ENCODE data around the gene BIRC5.
"Not testable (repeated sequence)": the region's sequence is repeated elsewhere in the genome, so short reads cannot be mapped to it uniquely, and the experiment has no call there.

Gene BIRC5

DNA sequence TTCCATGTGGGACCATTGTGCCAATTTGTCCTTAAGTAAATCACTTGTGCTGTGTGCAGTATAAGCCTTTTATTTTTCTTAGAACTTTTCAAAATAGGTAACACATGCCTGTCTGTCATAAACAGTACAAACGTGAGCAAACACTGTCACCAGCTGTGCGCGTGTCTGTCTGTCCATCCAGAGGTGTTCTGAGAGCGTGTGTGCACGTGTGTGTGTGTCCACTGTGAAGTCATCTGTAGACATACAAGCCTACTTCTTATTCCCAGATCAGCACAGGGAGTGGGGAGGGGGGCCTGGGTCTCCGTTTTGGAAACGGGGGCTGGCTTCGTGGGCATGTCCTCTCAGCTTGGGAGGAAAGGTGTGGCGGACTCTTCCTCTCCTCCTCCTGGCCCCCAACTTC is 26.8 kb downstream of the BIRC5 start:
- no peak for DNase-seq

DNA sequence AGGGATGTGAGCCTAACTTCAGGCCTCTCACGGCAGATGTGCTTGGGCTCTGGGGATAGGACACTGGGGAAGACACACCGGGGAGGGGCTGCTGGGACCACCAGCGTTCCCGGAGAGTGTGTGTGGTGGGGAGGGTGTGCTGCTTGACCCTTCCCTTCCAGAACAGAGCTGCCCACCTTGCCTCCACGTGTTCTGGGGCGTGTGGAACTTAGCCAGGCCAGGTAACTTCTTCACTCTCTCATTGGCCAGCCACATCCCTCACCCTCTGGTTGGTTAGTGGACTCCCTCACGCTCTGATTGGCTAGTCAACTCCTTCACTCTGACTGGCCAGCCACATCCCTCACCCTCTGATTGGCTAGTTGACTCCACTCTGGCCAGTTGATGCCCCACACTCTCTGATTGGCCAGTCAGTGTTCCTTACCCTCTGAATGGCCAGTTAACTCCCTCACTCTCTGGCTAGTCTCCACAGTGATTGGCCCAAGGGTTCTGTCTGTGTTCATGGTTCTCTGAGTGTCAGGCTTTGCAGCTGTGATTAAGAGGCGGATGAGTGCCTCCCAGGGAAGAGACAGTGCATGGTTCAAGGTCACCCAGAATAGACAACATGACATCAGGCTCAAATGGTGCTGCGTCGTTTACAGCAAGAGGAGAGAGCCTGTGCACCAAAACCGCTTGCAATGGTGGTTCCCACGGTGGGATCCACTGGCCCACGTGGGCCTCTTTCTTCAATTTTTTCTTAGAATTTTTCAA is 27.4 kb downstream of the BIRC5 start:
- DNase-seq, result peak; percentile 19

DNA sequence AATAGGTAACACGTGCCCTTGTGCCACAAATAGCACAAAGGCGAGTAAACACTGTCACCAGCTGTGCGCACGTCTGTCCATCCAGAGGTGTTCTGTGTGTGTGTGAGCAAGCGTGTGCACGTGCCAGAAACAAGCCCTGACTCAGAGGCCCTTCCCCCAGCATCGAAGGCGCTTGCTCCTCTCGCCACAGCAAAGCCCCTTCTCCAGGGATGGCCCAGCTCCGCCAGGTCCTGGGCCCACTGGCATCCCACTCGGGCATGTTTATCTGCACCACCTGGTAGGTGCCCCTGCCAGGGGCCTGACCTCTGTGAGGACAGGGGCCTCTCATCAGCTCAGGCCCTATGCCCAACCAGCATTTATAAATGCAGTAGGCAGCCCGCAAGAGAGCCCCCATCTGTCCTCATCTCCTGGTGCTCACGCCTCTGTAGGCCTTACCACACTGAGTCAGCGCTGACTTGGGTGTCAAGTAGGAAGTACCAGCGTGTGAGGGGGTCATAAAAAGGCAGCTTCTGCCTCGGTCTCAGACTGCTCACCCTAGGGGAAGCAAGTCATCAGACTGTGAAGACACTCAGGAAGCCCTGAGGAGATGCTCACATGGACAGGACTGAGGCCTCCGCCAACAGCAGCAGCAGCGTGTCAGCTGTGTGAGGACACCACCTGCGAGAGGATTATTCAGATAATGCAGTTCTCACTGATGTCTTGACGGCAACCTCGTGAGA is 28.1 kb downstream of the BIRC5 start:
- peak; percentile 88 for DNase-seq

DNA sequence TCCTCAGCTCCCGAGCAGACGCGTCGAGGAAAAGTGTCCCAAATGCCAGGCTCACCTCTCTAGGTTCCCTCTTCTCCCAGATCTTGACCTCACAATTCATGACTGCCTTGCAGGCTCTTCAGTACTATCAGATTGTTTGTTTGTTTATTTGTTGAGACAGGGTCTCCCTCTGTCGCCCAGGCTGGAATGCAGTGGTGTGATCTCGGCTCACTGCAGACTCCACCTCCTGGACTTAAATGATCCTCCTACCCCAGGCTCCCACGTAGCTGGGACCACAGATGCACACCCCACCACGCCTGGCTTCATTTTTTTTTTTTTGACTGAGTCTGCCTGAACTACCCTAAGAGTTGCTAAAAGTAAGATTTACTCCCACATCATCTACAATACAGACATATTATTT is 33.3 kb downstream of the BIRC5 start:
- DNase-seq, result no peak

DNA sequence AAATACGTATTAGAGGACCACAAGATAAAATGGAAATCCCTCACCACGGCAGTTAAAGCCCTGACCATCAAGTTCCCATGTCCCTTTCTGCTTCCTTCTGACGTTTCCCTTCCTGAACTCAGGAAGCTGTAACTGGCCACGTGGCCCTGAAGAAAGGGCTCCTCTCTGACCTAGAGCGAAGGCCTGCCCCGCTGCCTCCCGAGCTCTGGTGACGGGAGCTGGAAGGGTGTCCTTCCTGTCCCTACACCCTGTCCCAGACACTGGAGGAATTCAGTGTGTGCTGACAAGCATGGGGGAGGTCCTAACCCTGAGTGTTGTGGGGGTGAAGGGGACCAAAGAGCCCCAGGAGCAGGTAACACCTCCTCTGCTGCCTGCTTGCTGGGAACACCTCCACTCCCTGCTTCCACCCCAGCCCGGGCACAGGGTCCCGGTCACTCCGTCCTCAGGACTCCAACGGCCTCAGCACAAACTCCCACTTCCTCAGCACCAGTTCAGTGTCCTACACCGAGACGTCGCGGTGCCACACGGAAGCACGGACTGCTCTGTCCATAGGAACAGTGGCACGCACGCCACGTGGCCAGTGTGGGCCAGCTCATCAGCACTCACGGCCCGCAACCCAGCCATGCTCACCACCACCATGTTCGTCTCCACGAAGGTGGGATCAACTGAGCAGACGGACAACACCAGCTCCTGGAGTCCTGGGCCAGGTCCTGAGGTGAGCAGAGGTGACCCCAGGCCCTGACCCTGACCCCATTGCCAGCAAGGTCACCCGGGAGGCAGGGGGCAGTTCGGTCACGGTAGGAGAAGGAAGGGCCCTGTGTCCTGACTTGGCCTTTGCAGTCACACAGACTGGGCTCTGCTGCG is 34.2 kb downstream of the BIRC5 start:
- no peak for DNase-seq

DNA sequence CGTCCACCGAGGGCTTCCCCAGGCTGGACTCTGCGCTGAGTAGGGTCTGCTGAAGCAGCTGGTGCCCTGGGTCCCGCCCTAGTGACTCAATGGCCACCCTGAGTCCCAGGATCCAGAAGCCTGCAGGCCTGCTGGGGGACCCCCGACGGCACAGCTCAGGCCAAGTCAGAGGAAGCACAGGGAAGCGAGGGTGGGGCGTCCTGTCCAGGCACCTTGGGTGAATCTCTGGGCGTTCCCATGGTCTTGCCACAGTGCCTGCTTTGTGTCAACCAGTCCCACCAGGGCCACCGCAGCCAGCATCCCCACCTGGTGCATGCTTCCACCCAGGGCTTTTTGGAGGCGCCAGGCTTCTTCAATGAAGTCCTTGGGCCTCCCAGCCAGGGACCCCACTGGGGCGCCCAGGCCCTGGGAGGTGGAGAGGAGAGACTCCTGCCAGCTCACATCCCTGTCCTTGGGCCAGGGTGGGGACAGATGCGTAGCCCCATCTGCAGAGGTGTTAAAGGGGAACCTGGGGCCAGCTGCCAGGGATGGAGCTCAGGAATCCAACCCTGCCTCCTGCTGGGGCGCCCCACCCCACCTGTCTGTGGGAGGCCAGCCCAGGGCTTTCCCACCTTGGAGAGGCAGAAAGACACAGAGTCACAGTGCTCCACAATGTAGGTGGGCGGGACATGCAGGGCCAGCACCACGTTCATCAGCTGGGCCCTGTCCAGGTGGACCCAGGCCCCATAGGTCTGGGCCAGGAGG is 35.2 kb downstream of the BIRC5 start:
- no peak for DNase-seq

DNA sequence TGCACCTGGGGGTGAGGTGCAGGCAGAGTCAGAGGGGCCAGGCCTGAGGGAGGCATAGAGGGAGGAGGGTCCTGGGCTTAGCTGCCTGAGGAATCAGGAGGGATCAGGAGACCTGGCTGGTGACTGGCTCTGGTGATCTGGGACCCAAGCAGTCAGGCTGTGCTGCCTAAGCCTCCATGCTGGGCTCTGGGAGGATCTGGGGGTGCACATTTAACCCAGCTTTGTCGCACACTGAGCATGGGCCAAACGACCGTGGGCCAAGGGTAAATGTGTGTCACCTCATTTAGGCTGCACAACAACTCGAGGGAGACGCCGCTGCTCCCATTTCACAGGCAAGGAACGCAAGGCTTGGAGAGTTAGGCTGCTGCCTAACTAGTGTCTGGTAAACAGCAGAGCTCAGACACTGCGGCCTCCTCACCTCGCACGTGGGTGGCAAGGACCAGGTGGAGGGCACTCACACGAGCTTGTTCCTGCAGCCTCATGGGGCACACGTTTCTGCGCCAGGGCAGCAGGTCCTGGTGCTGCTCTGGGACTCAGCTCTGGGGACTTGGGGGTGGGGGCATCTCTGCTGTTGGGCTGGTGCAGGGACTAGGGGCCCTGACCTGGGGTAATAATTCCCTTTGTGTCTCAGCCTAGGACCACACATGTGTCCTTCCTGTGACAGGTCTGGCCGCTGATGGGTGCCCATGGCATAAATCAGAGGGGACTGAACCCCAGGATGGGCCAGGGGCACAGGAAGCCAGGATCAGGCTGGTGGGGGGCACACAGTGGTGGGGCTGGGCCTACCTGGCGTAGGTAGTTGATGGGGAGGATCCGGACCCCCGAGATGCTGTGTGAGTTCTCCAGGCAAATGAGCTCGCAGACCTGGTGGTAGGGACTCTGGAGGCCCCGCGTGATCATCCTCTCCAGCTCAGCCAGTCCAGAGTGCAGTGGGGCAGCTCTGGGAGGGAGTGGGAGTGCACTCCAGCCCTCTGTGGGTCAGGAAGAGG is 36.1 kb downstream of the BIRC5 start:
- no peak for DNase-seq

DNA sequence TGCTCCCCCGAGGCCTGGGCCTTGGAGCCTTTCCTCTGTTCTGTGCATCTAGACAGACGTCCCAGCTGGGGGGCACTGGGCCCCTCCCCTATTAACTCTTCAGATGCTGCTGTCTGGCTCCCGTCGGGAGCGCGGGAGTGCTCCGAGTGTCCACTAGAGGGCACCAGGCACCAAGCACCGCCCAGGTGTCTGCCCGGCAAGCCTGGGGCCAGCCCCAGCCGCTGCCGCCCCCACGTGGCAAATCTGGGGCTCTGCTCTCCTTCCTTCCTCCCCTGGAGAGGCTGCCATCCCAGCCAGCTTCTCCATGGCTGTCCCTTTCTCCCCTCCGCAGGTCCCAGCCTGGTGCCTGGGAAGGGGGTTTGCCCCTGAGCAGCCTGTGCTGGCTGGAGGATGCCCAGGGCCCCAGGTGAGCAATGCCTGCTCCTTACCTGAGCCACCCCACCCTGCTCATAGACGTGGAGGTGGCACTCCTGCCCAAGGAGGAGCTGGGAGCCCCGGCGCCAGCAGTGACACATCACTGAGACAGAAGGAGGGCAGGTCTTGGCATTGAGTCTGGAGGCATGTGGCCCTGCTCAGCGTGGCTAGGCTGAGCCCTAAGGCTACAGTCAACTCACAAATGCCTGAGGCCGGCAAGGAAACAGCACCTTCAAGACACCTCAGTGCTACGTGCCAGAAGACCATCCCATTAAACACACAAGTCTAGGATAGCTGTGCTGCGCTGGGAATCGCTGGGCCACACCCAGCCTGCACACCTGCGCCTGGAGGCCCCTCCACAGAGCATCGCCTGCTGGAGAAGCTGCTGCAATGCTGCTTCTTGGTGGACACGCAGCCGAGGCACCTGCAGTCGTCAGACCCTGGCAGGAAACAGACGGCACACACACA is 37.1 kb downstream of the BIRC5 start:
- peak; percentile 92 for DNase-seq

DNA sequence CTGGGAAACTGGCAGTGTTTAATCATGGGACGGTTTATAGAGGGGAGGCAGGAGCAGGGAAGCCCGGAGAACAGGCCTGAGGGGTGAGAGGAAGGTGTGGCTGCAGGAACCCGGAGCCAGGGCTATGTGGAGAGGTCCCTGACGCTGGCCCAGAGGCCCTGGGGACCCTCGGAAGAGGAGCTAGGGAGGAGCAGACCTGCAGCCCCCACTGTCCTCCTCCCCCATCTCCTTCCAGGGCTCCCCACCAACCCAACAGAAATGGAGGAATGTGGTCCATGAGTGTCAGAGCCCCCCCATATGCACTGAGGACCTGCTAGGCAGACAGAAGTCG is 37.7 kb downstream of the BIRC5 start:
- DNase-seq, result no peak

DNA sequence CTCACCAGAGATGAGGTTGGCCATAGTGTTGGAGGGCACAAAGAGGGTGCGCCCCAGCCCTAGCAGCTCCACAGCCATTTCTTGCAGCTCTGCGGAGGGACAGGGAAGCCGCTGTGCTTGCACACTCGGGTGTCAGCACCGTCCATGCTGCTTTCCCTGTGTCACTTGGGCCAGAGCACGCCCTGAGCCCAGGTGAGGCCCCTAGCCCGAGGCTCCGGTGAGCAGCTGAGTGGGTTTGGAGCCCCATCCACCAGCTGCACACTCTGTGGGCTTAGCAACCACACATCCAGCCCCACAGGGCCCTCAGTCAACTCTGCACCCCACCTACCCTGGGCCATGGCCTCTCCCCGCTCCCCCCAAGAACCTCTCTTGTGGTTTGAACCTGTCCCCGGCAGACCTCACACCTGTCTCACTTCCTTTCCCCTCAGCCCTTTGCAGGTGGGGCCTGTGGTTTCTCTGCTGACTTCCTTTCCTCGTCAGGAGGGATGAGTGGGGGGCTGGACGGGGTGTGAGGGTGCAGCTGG is 38.1 kb downstream of the BIRC5 start:
- DNase-seq, result no peak

DNA sequence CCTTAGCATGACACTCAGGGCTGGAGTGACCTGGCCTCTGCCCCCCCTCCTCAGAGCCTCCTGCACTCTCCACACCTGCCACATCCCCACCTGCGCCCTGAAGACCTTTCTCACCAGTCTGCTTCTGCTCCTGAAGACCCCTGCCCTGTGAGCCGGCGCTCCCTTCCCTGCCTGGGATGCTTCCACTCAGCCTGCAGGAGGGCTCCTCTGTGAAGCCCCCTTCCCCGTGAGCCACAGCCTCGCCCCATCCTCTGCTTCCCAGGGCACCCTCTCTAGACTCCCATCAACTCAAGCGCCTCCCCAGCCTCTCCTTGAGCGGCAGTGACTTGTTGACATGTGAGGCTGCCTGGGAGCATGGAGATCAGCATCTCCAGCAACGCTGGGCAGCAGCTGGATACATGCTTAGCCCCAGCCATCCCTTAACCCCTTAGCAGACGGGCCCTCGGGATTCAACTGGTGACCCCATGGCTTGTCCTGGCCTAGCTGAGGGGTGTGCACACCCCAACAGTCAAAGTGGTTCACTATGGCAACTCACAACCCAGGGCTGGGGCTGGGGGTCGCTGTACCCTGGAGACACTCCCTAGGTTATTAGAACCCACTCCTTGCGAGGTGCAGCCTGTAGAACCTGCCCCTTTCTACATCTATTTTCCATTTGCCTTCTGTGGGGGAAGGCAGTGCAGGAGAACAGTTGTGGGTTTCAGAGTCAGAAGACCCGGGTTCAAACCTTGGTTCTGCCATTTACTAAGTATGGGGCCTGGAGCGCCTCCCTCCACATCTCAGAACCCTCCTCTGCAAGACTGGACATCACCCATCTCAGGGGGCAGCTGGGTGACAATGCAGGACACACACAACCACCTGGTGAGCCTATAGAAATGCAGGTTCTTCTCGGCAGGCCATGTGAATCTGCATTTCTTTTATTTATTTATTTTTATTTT is 38.9 kb downstream of the BIRC5 start:
- no peak for DNase-seq

DNA sequence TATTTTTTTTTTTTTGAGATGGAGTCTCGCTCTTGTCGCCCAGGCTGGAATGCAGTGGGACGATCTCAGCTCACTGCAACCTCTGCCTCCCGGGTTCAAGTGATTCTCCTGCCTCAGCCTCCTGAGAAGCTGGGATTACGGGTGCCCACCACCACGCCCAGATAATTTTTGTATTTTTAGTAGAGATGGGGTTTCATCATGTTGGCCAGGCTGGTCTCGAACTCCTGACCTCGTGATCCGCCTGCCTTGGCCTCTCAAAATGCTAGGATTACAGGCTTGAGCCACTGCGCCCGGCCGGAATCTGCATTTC is 39.5 kb downstream of the BIRC5 start:
- DNase-seq, result not testable (repeated sequence)

DNA sequence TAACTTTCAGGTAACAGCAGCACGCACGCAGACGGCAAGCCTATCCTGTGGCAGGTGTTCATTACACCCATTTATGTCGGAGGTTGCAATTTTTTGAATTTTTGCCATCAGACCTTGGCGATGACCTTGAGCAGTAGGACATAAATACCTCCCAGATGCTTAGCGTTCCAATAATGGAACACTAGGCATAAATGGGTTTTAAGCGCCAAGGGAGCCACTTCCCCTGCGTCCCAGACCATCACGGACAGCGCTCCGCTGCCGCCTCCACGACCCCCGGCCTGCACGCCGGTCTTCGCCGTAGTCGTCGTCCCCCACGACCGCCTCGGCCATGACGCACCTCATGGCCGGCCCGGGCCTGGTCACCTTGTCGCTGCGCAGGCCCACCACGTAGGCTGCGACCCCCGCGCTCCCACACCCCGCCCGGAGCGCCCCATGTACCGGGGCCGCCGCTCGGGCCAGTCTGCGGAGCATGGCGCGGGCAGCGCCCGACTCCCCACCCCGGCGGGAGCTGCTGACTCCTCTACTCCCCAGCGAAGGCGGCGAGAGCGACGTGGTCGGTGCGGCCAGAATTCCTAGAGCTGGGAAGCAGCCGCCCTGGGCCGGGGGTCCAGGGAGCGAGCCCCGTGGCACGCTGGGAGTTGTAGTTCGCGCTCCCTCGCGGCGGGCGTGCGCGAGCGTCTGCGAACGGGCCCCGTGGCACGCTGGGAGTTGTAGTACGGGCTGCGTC is 40.1 kb downstream of the BIRC5 start:
- peak; percentile 90 for DNase-seq

DNA sequence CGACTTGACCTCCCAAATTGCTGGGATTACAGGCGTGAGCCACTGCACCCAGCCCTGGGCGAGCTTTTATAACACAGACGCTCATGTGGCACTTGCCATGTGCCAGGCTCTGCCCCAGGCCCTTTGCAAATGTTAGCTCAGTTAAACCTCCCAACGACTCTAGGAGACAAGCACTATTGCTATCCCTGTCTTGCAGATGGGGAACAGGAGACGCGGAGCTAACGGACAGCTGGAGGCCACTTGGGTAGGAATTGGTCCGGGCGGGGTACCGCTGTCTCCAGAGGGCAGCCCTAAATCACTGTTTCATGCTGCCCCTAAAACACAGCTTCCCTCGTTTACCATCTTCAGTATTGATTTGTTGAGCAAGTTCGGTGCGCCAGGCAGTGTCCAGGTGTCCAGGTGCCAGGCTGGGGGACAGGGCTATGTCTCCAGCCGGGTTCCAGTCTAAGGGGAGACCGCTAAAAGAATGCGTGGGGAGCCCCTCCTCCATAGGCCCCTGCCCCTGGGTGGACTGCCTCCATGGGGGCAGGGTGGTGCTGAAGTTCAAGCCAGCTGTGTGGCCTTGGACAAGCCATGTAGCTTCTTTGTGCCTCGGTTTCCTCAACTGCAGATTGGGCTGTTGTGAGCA is 41.1 kb downstream of the BIRC5 start:
- no peak for DNase-seq

DNA sequence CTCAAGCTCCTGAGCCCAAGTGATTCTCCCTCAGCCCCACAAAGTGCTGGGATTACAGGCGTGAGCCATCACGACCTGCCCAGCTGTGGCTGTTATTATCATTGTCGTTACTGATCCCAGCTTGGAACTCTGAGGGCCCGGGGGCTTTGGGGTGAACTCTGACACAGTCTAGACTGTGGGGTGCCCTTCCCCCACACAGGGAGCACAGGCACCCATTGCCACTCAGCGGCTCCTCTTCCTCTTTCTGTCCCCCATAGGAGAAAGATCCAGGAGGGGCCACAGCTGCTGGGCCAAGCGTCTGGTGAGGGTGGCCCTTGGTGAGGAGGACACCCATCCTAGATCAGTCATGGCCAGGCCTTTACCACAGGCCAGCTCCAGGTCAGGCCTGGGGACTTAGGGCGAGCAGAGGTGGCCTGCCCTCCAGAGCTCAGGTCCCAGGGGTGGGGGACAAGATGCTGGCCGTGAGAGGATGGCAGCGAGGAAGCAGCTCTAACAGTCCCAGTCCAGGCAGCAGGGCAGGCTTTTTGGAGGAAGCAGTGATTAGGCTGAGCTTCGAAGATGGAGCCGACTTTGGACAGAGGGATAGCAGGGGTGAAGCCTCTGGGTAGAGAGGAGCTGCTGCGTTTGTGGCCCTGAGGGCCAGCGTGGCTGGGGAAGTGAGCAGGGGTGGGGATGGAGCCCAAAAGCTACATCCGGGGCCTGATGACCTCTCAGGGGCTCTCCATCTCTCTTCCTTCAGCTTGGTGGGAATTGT is 42.1 kb downstream of the BIRC5 start:
- no peak for DNase-seq

DNA sequence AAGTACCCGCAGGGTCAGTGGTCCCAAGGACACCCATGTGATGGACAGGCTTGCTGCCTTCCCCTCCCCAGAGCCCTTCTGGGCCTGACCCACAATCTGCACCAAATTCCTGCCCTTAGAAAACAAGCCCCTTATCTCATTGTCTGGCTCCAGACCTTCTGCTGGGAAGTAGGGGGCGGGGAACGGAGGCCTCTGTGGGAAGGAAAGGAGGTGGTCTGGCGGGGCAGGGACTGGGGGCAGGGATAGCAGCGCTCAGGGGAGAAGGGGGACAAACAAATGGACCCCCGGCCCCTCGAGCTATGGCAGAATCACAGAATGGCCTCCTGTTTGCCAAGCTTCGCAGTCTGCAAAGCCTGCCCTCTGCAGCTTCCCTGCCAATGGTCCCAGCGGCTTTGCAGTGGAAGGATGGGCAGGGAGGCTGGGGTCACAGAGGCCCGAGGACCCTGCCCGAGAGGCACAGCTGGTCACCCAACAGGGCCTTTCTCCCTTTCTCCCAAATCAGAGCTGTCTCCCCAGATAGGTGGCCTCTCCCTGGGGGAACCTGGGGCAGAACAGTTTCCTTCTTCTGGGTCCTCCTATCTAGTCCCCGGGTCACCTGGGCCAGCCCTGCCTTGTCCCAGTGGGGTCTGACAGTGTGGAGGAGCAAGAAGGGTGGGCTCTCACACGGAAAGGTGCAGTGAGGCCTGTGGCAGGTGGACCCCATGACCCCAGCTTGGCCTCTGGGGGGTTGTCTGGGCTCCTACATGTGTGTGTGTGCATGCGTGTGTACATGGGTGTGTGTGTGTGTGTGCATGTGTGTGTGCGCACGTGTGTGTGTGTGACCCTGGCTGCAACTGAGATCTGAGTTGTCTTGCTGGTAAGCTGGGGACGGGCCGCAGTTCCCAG is 42.9 kb downstream of the BIRC5 start:
- DNase-seq, result no peak
